IPS-18a (cell line): ENCODE measurements around the gene TCEA2.
A peak's percentile ranks its signal among the peaks of the same experiment; 100 is the strongest.

Experiments used
- H3K27ac ChIP-seq: one replicate; pipeline ENCODE4 v1.5.1; 2013; ENCODE audit warnings: low read length
- H3K27me3 ChIP-seq: one replicate; pipeline ENCODE4 v1.6.1; 2013; ENCODE audit warnings: mild to moderate bottlenecking, low read length; ENCODE audit not compliant: control insufficient read depth, insufficient read depth
- H3K36me3 ChIP-seq: one replicate; pipeline ENCODE4 v1.6.1; 2013; ENCODE audit warnings: low read depth, low read length; ENCODE audit not compliant: control insufficient read depth
- H3K4me1 ChIP-seq: one replicate; pipeline ENCODE4 v1.6.1; 2013; ENCODE audit warnings: low read depth, low read length; ENCODE audit not compliant: control insufficient read depth
- H3K4me3 ChIP-seq: one replicate; pipeline ENCODE4 v1.5.1; 2013; ENCODE audit warnings: low read length
- H3K9ac ChIP-seq: one replicate; pipeline ENCODE4 v1.6.1; 2013; ENCODE audit warnings: mild to moderate bottlenecking, low read length, moderate library complexity
- H3K9me3 ChIP-seq: one replicate; pipeline ENCODE4 v1.6.1; 2013; ENCODE audit warnings: low read depth, low read length; ENCODE audit not compliant: control insufficient read depth

TCEA2 gene

GRCh38 chr20:64045346-64046011, 17.5 kb upstream of the TCEA2 start:
- H3K27me3 ChIP-seq, result peaks cover 91% of the 10 kb centered on the region
- H3K9me3 ChIP-seq, result no peaks in the 10 kb centered on the region
- no peak overlapping the region for H3K27ac ChIP-seq
- peaks cover 5% of the 10 kb centered on the region for H3K4me1 ChIP-seq
- H3K9ac ChIP-seq, result no peak overlapping the region
- no peak overlapping the region for H3K4me3 ChIP-seq
- H3K36me3 ChIP-seq, result no peaks in the 10 kb centered on the region

- H3K36me3 ChIP-seq, result no peaks in the 10 kb centered on the region
- H3K4me1 ChIP-seq, result peaks cover 2% of the 10 kb centered on the region
- no peak overlapping the region for H3K9ac ChIP-seq
- H3K9me3 ChIP-seq, result no peaks in the 10 kb centered on the region
- peaks cover 90% of the 10 kb centered on the region for H3K27me3 ChIP-seq
- no peak overlapping the region for H3K27ac ChIP-seq
- H3K4me3 ChIP-seq, result no peak overlapping the region
Observed at GRCh38 chr20:64047046-64047389, 16.0 kb upstream of the TCEA2 start.

DNA sequence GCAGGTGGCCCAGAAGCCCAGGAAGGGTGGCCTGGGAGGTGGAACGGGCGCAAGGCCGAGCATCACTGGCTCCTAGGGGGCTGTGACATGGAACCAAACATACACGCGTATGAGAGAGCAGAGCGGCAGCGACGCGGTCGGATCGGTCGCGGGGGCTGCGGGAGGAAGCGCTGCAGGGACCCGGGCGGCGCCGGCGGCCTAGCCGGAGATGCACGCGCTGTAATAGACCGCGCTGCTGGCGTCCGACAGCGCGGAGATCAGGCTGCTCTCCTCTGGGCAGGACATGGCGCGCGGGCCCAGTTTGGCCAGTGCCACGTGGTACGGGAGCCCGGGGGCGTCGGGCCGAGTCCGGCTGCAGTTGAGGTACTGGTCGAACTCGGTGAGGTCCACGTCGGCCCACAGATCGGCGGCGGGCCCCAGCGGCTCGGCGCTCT, 15.0 kb upstream of the TCEA2 start:
- H3K9me3 ChIP-seq, result no peaks in the 10 kb centered on the region
- peak overlapping the region; percentile 17 for H3K4me3 ChIP-seq
- no peak overlapping the region for H3K9ac ChIP-seq
- no peaks in the 10 kb centered on the region for H3K36me3 ChIP-seq
- no peaks in the 10 kb centered on the region for H3K4me1 ChIP-seq
- peaks cover 83% of the 10 kb centered on the region for H3K27me3 ChIP-seq
- no peak overlapping the region for H3K27ac ChIP-seq

DNA sequence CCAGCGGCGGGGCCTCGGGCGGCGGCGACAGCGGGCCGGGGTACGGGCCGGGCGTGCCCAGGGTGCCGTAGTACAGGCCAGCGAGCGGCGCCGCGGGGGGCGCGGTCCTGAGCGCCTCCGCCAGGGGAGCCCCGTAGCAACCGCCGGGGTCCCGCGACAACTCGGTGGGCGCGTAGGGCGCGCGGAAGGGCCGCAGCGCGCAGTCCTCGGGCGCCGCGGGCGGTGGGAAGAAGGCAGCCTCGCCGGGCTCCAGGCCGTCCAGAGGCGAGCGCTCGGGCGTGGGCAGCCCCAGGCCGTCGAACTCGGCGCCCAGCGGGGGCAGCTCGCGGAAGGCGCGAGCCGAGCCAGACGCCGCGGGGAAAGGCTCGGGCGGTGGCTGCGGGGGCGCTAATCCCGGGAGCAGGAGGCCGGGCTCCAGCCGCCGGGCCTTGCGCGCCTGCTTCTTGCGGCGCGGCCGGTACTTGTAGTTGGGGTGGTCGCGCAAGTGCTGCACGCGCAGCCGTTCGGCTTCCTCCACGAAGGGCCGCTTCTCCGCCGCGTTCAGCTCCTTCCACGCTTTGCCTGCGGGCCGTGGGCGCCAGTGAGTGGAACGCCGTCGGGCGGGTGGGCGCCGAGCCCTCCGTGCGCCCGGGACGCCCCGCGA, 14.5 kb upstream of the TCEA2 start:
- Histone ChIP-seq H3K4me1 (no peaks in the 10 kb centered on the region), H3K36me3 (no peaks in the 10 kb centered on the region), H3K9ac (no peak overlapping the region), H3K4me3 (no peak overlapping the region), H3K9me3 (no peaks in the 10 kb centered on the region), H3K27me3 (peaks cover 78% of the 10 kb centered on the region), H3K27ac (no peak overlapping the region)

- Histone ChIP-seq H3K36me3 (no peaks in the 10 kb centered on the region), H3K27ac (no peak within 1 kb of the TSS), H3K9me3 (no peaks in the 10 kb centered on the region), H3K27me3 (peaks cover 70% of the 10 kb centered on the region), H3K9ac (no peak within 1 kb of the TSS), H3K4me3 (no peak within 1 kb of the TSS), H3K4me1 (no peaks in the 10 kb centered on the region)
Observed at GRCh38 chr20:64049060-64049877, 13.7 kb upstream of the TCEA2 start, which contains the start of gene SOX18. Gene SOX18 (minus strand): TSS chr20:64049639. CDS start chr20:64049516, 123 bp downstream.

- Histone ChIP-seq H3K9ac (no peak overlapping the region), H3K27ac (no peak overlapping the region), H3K9me3 (no peaks in the 10 kb centered on the region), H3K27me3 (peaks cover 64% of the 10 kb centered on the region), H3K4me1 (no peaks in the 10 kb centered on the region), H3K36me3 (no peaks in the 10 kb centered on the region), H3K4me3 (no peak overlapping the region)
Observed at GRCh38 chr20:64049878-64050260, 13.1 kb upstream of the TCEA2 start.

GRCh38 chr20:64050261-64051032, 12.6 kb upstream of the TCEA2 start:
- H3K27ac ChIP-seq, result no peak overlapping the region
- peaks cover 58% of the 10 kb centered on the region for H3K27me3 ChIP-seq

DNA sequence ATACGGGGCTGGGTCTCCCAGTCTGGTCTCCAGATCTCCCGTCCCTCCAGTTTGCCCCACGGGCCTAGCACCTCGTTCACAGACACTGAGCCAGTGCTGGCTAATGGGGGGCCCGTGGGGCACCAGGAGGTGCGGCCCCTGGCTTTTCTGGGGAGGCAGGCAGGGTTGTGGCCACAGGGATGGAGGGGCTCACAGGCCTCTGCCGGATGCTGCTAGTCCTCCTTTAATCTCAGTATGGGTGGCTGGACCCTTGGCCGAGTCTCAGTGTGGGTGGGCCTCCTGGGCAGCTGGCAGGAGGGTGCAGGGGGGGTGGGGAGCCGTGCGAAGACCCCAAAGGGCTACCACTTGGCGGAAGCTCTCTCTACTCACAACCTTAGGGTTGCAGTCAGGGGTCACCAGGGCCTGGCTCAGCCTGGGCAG, 12.0 kb upstream of the TCEA2 start:
- no peaks in the 10 kb centered on the region for H3K9me3 ChIP-seq
- no peak overlapping the region for H3K9ac ChIP-seq
- no peaks in the 10 kb centered on the region for H3K4me1 ChIP-seq
- no peaks in the 10 kb centered on the region for H3K36me3 ChIP-seq
- no peak overlapping the region for H3K4me3 ChIP-seq
- no peak overlapping the region for H3K27ac ChIP-seq
- peaks cover 53% of the 10 kb centered on the region for H3K27me3 ChIP-seq

More at GRCh38 chr20:64050261-64051032, 12.6 kb upstream of the TCEA2 start:
- Histone ChIP-seq H3K9ac (no peak overlapping the region), H3K9me3 (no peaks in the 10 kb centered on the region), H3K4me3 (no peak overlapping the region), H3K36me3 (no peaks in the 10 kb centered on the region), H3K4me1 (no peaks in the 10 kb centered on the region)

DNA sequence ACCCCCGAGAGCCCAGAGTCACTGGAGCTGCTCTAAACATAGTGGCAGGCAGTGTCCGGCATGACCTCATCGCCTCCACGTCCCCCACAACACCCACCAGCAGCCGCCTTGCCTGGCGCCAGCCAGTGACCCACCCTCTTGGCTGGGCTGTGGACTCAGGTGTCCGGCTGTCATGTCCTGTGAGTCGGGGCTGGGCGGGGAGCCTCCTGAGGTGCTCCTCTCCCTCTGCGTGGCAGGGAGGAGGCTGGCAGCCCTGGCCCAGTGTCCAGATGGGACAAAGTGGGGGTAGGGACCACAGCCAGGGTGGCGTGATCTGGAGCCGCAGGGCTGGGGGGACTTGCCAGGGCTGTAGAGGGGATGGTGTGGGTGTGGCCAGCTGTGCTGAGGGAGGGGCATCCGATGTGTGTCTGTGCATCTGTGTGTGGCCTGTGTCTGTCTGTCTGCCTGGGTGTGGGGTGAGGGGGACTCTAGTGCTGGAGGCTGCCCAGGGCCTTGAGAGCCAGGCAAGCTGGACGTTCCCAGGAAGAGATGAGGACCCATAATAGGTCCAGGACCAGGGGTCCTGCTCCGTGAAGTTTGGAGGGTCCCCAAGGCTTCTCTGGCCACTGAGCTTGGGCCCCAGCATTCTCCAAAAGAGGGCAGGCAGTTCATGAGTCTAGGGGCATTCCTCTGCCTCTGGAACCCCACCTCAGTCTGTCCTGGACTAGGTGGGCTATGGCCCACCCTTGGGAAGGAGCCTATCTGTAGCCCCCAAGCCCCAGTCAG, 11.3 kb upstream of the TCEA2 start:
- no peak overlapping the region for H3K9ac ChIP-seq
- H3K4me3 ChIP-seq, result no peak overlapping the region
- no peak overlapping the region for H3K27ac ChIP-seq
- peaks cover 46% of the 10 kb centered on the region for H3K27me3 ChIP-seq
- H3K9me3 ChIP-seq, result no peaks in the 10 kb centered on the region
- H3K4me1 ChIP-seq, result no peaks in the 10 kb centered on the region
- no peaks in the 10 kb centered on the region for H3K36me3 ChIP-seq

GRCh38 chr20:64052326-64052722, 10.7 kb upstream of the TCEA2 start:
- H3K9ac ChIP-seq, result no peak overlapping the region
- H3K9me3 ChIP-seq, result no peaks in the 10 kb centered on the region
- H3K27me3 ChIP-seq, result peaks cover 40% of the 10 kb centered on the region
- peaks cover under 1% of the 10 kb centered on the region for H3K4me1 ChIP-seq
- H3K36me3 ChIP-seq, result no peaks in the 10 kb centered on the region
- H3K27ac ChIP-seq, result no peak overlapping the region
- no peak overlapping the region for H3K4me3 ChIP-seq
